Lower lobe of right lung (tissue), 2 donors: Measurements from ENCODE around the gene GDF7. TPM values are rescaled to one million over a fixed set of nuclear protein-coding genes. Genes with fewer than 3 reads are reported as not detected.

Experiments used
- ATAC-seq, 2 donors: fragments of 200-7000 bp; cut with Tn5 transposase; one replicate each; pipeline ENCODE4 v1.9.1; 2020 to 2022; ENCODE audit warnings: mild to moderate bottlenecking in 2 of 2, moderate library complexity in 2 of 2
- DNase-seq: peaks from one replicate; pipeline ENCODE4 v3.0.0-alpha.2; 2020
- H3K27ac ChIP-seq: fragments of 200-600 bp; one replicate; pipeline ENCODE4 v1.8.0; 2022
- H3K27me3 ChIP-seq: fragments of 200-600 bp; one replicate; pipeline ENCODE4 v1.8.0; 2022; ENCODE audit warnings: low read depth
- H3K36me3 ChIP-seq: fragments of 200-600 bp; one replicate; pipeline ENCODE4 v1.8.0; 2022; ENCODE audit warnings: mild to moderate bottlenecking
- H3K4me1 ChIP-seq: fragments of 200-600 bp; one replicate; pipeline ENCODE4 v1.8.0; 2022
- H3K4me3 ChIP-seq: fragments of 200-600 bp; one replicate; pipeline ENCODE4 v1.8.0; 2022; ENCODE audit warnings: mild to moderate bottlenecking
- H3K9me3 ChIP-seq: fragments of 200-600 bp; one replicate; pipeline ENCODE4 v1.8.0; 2022
- intact Hi-C: fragments of 100-400 bp; cut with DNase I; formaldehyde crosslinking; loops from one replicate; pipeline ENCODE4 v1.11.0; 2022
- total RNA-seq: library from RNA; stranded (reverse); fragmentation: NEBNext Ultra II Directional; extraction: Animal tissue kit (Norgen Biotek cat#: 25700); gene quantifications from one replicate; pipeline ENCODE4 v1.2.1, GENCODE V29; 2021
- TF ChIP-seq, protein P1 (sequence below): fragments of 200-600 bp; IDR thresholded peaks from one replicate; pipeline ENCODE4 v1.8.0; 2022; ENCODE audit warnings: antibody characterized with exemption, mild to moderate bottlenecking
- donor health status: DM: no; HTN: yes; CAD: no; lungs with severe emphysema.

The GDF7 gene
- total RNA-seq, 1 donor from 2014 or later = 0.62 TPM

GRCh38 chr2:20665243-20666004, 1.5 kb upstream of the GDF7 start:
- peaks cover 24% of the 10 kb centered on the region for H3K4me1 ChIP-seq
- no peaks in the 10 kb centered on the region for H3K36me3 ChIP-seq
- H3K27ac ChIP-seq = no peak overlapping the region
- no peak for ATAC-seq
- intact Hi-C loops = no loop called here
- no peak for DNase-seq
- no peaks in the 10 kb centered on the region for H3K9me3 ChIP-seq
- TF ChIP-seq, protein P1, sequence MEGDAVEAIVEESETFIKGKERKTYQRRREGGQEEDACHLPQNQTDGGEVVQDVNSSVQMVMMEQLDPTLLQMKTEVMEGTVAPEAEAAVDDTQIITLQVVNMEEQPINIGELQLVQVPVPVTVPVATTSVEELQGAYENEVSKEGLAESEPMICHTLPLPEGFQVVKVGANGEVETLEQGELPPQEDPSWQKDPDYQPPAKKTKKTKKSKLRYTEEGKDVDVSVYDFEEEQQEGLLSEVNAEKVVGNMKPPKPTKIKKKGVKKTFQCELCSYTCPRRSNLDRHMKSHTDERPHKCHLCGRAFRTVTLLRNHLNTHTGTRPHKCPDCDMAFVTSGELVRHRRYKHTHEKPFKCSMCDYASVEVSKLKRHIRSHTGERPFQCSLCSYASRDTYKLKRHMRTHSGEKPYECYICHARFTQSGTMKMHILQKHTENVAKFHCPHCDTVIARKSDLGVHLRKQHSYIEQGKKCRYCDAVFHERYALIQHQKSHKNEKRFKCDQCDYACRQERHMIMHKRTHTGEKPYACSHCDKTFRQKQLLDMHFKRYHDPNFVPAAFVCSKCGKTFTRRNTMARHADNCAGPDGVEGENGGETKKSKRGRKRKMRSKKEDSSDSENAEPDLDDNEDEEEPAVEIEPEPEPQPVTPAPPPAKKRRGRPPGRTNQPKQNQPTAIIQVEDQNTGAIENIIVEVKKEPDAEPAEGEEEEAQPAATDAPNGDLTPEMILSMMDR = no peak
- peak overlapping the region; percentile 49 for H3K4me3 ChIP-seq
- peaks cover 90% of the 10 kb centered on the region for H3K27me3 ChIP-seq

- peaks cover 25% of the 10 kb centered on the region for H3K4me1 ChIP-seq
- ATAC-seq = peak in 1 of 2 donors; percentile 24
- no peaks in the 10 kb centered on the region for H3K36me3 ChIP-seq
- TF ChIP-seq, protein P1 = no peak
- H3K27ac ChIP-seq = no peak overlapping the region
- H3K9me3 ChIP-seq = no peaks in the 10 kb centered on the region
- no peak for DNase-seq
- H3K27me3 ChIP-seq = peaks cover 92% of the 10 kb centered on the region
- intact Hi-C loops = no loop called here
- H3K4me3 ChIP-seq = peak overlapping the region; percentile 49
Measured at GRCh38 chr2:20666005-20666303, 990 bp upstream of the GDF7 start.

- no peaks in the 10 kb centered on the region for H3K9me3 ChIP-seq
- peak overlapping the region; percentile 49 for H3K4me3 ChIP-seq
- intact Hi-C loops = no loop called here
- peaks cover 97% of the 10 kb centered on the region for H3K27me3 ChIP-seq
- TF ChIP-seq, protein P1 = no peak
- no peaks in the 10 kb centered on the region for H3K36me3 ChIP-seq
- H3K4me1 ChIP-seq = peaks cover 25% of the 10 kb centered on the region
- peak in 1 of 2 donors; percentile 4 for ATAC-seq
- DNase-seq = no peak
- H3K27ac ChIP-seq = no peak overlapping the region
Measured at GRCh38 chr2:20667151-20667530, 197 bp downstream of the GDF7 start.

GRCh38 chr2:20667531-20668401, 822 bp downstream of the GDF7 start:
- ATAC-seq (peak; percentile 6 to 45), DNase-seq (peak; percentile 41)
- Histone ChIP-seq H3K27ac (no peak overlapping the region), H3K36me3 (no peaks in the 10 kb centered on the region), H3K4me3 (peak overlapping the region; percentile 46), H3K27me3 (peaks cover 97% of the 10 kb centered on the region), H3K9me3 (no peaks in the 10 kb centered on the region), H3K4me1 (peaks cover 25% of the 10 kb centered on the region)
- intact Hi-C loops = no loop called here
- TF ChIP-seq, protein P1 = no peak

DNA sequence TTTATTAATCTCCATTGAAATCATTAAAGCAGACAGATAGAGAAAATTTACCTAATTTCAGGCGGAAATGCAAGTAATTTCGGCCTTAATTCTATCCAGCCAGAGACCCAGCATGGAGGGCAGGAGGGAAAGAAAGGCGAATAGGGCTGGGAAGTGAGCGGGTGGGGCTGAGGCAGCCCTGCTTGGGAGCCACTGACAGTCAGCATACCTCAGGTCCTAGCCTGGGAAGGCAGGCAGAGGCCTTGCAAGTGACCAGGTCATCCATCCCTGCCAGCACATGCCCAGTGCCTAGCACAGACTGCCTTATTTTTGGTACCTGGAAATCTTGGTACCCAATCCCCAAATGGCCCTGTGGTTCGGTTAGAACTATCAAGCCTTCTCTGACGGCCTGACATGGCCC, 1.5 kb downstream of the GDF7 start:
- ATAC-seq (no peak), DNase-seq (no peak)
- H3K27ac ChIP-seq = no peak overlapping the region
- H3K36me3 ChIP-seq = no peaks in the 10 kb centered on the region
- H3K4me3 ChIP-seq = no peak overlapping the region
- peaks cover 25% of the 10 kb centered on the region for H3K4me1 ChIP-seq
- H3K9me3 ChIP-seq = no peaks in the 10 kb centered on the region
- peaks cover 97% of the 10 kb centered on the region for H3K27me3 ChIP-seq
- TF ChIP-seq, protein P1 = no peak
- intact Hi-C loops = no loop called here
